ENCODE data around the gene CARD9.
A peak's percentile ranks its signal among the peaks of the same experiment; 100 is the strongest.

- TF ChIP-seq CTCF (IDR thresholded peaks at IDR 0.05), result peak; percentile 49 to 100 (median 99)
- peak; percentile 14 to 62 for TF ChIP-seq POLR2A (IDR thresholded peaks at IDR 0.05)
Observed at GRCh38 chr9:136363106-136363948, 10.1 kb downstream of the CARD9 start, which contains the start of gene DNLZ.

Data from thyroid gland (tissue), 4 donors.